Vagina (tissue), 2 donors: Measurements from ENCODE around the gene PTPRE.

ENCODE experiments used
- POLR2A ChIP-seq, 2 donors: fragments of 450-650 bp; IDR thresholded peaks; one replicate each; pipeline ENCODE4 v1.6.1; 2017; ENCODE audit warnings: antibody characterized with exemption in 2 of 2, mild to moderate bottlenecking in 2 of 2, moderate library complexity in 2 of 2
- POLR2AphosphoS5 ChIP-seq, 2 donors: sonication (generic); formaldehyde crosslinking; IDR thresholded peaks; one replicate each; pipeline ENCODE4 v1.9.0; 2017; ENCODE audit warnings: antibody characterized with exemption in 2 of 2, mild to moderate bottlenecking in 2 of 2, low read depth in 1 of 2; ENCODE audit not compliant: insufficient read depth in 1 of 2
- TF ChIP-seq, protein P1 (sequence below), 3 experiments: fragments of 450-650 bp in 2 of 3; fragments of 200-600 bp in 1 of 3; sonication (generic) in 1 of 3; IDR thresholded peaks; one replicate each; pipeline ENCODE4 v1.5.1; 2017 to 2019; ENCODE audit warnings: antibody characterized with exemption in 3 of 3, mild to moderate bottlenecking in 2 of 3, moderate library complexity in 2 of 3

DNA sequence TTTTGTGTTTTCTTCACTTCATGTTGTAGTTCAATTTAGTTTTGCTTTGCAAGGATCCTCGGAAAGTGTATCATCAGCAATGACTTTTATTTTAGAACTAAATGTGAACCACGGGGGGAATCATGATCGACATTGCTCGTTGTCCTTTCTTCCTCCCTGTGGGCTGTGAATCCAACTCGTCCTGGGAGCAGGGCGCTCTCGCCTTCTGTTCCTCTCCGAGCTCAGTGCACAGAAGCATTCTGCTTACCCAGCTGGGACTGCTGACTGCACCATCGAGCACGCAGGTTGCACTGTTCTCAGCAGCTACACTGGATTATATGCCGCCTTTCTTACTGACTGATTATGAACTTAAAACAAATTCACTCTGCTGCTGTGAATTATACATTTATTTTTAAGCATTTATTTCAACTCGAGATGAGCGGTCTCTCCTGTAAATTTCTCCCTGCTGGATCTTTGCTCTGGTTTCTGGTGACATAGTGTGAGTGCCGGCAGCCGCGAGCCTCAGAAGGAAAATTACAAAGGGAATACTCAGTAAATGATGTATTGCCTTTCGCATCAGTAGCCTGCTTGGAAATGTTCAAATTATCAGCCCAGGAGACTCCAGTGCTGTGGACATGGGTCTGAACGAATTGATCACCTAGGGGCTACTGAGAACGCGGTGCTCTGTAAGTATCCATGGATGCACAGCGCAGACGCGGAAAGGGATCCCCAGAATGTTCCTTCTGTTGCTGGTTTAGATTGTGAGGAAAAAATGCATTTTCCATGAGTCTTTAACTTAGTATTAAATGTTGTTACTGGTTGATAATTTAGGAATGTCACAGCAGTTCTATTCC is 92.6 kb downstream of the PTPRE start:
- TF ChIP-seq, protein P1, sequence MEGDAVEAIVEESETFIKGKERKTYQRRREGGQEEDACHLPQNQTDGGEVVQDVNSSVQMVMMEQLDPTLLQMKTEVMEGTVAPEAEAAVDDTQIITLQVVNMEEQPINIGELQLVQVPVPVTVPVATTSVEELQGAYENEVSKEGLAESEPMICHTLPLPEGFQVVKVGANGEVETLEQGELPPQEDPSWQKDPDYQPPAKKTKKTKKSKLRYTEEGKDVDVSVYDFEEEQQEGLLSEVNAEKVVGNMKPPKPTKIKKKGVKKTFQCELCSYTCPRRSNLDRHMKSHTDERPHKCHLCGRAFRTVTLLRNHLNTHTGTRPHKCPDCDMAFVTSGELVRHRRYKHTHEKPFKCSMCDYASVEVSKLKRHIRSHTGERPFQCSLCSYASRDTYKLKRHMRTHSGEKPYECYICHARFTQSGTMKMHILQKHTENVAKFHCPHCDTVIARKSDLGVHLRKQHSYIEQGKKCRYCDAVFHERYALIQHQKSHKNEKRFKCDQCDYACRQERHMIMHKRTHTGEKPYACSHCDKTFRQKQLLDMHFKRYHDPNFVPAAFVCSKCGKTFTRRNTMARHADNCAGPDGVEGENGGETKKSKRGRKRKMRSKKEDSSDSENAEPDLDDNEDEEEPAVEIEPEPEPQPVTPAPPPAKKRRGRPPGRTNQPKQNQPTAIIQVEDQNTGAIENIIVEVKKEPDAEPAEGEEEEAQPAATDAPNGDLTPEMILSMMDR (IDR thresholded peaks at IDR 0.05), result no peak
- TF ChIP-seq POLR2A (IDR thresholded peaks at IDR 0.05) (no peak), POLR2AphosphoS5 (IDR thresholded peaks at IDR 0.05; ENCODE audit: insufficient read depth in 1 of 2, low read depth in 1 of 2) (no peak)
